Measurements from ENCODE around the gene ASZ1.

GRCh38 chr7:117389871-117390270 lies 37.4 kb downstream of the ASZ1 start:
- TF ChIP-seq POLR2A (IDR thresholded peaks at IDR 0.05; ENCODE audit: low read depth) (no peak), CTCF (IDR thresholded peaks at IDR 0.05) (no peak), EP300 (IDR thresholded peaks at IDR 0.05) (no peak), POLR2AphosphoS5 (IDR thresholded peaks at IDR 0.05) (no peak)
